SW480 (cell line): ENCODE results near the gene ACOT7.

Experiments used
- DNase-seq: peaks from one replicate; pipeline ENCODE4 v3.0.0-alpha.2; 2016; ENCODE audit warnings: low spot score

The ACOT7 gene

GRCh38 chr1:6268415-6268814, 125.2 kb downstream of the ACOT7 start:
- no peak for DNase-seq

- DNase-seq, result no peak
These were observed 125.8 kb downstream of the ACOT7 start for GRCh38 chr1:6267686-6268322.

GRCh38 chr1:6266641-6267040, 126.9 kb downstream of the ACOT7 start:
- DNase-seq, result no peak

GRCh38 chr1:6265151-6265550, 128.4 kb downstream of the ACOT7 start:
- no peak for DNase-seq

GRCh38 chr1:6263716-6264115, 129.9 kb downstream of the ACOT7 start:
- DNase-seq, result no peak

- no peak for DNase-seq
These were observed 130.8 kb downstream of the ACOT7 start for GRCh38 chr1:6262555-6263420.

- no peak for DNase-seq
These were observed 132.0 kb downstream of the ACOT7 start for GRCh38 chr1:6261615-6261995.

- peak; percentile 49 for DNase-seq
These were observed 132.5 kb downstream of the ACOT7 start, which contains the start of gene GPR153 for GRCh38 chr1:6260961-6261614. TSS of gene GPR153 (minus strand) at chr1:6261098. CDS start at chr1:6254905, 6,193 bp downstream.

GRCh38 chr1:6260433-6260934, 133.1 kb downstream of the ACOT7 start:
- DNase-seq, result peak; percentile 38

GRCh38 chr1:6259491-6260362, 133.8 kb downstream of the ACOT7 start:
- peak; percentile 86 for DNase-seq

- DNase-seq, result no peak
These were observed 134.9 kb downstream of the ACOT7 start for GRCh38 chr1:6258675-6259074.

- no peak for DNase-seq
These were observed 136.0 kb downstream of the ACOT7 start for GRCh38 chr1:6257541-6258069.

- DNase-seq, result no peak
These were observed 136.9 kb downstream of the ACOT7 start for GRCh38 chr1:6256645-6257044.

- DNase-seq, result no peak
These were observed 138.9 kb downstream of the ACOT7 start for GRCh38 chr1:6254691-6255090.

GRCh38 chr1:6253380-6253779, 140.2 kb downstream of the ACOT7 start:
- DNase-seq, result no peak

GRCh38 chr1:6252374-6252710, 141.2 kb downstream of the ACOT7 start:
- DNase-seq, result no peak

GRCh38 chr1:6251681-6252373, 141.7 kb downstream of the ACOT7 start:
- no peak for DNase-seq

- DNase-seq, result no peak
These were observed 142.3 kb downstream of the ACOT7 start for GRCh38 chr1:6251233-6251632.

- peak; percentile 42 for DNase-seq
These were observed 143.6 kb downstream of the ACOT7 start for GRCh38 chr1:6249739-6250689.
